Activated T-helper 1 cell treated with anti-CD3 and anti-CD28 coated beads, Interleukin-2, amount 50 U/mL, for 16 hours (primary cell): Measurements from ENCODE around the gene PDCD6IP.
"Not testable (repeated sequence)": the region's sequence is repeated elsewhere in the genome, so short reads cannot be mapped to it uniquely, and the experiment has no call there.

Experiments used
- DNase-seq, 2 donors: peaks; one replicate each; pipeline ENCODE4 v3.0.0-alpha.2; 2020; ENCODE audit warnings: low read depth in 1 of 2, low spot score in 1 of 2

PDCD6IP gene

DNA sequence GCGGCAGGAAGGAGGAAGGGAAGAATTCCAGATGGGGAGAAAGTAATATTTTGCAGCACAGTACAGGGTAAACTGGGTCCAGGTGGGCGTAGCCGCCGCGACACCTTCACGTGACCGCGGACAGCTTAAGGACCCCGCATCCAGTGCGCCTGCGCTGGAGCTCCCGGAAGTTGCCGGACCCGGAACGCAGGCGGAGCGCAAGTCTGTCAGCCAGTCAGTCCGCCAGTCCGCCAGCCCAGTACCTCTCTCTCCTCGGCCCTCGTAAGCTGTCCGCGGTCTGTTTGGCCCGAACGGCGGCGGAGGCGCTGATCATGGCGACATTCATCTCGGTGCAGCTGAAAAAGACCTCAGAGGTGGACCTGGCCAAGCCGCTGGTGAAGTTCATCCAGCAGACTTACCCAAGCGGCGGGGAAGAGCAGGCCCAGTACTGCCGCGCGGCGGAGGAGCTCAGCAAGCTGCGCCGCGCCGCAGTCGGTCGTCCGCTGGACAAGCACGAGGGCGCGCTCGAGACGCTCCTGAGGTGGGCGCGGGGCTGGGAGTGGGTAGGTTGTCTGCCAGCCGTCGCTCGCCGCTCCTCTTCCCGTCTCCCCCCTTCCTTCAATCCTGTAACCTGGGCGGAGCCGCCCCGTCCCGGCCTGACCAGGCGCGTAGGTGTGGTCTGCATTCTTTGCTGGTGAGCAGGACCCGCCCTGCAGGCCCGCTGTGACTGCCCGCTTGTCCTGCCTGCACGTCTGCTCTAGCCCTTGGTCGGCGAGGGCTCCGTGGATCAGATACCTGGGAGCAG, at the start of gene PDCD6IP:
PDCD6IP (plus strand) TSS at position 213 of the 784 bp plus-strand sequence; CDS start at position 312, 99 bp downstream.
- DNase-seq: peak; percentile 72 to 82

GRCh38 chr3:33749546-33750210, 48.8 kb upstream of the PDCD6IP start:
- no peak for DNase-seq

DNA sequence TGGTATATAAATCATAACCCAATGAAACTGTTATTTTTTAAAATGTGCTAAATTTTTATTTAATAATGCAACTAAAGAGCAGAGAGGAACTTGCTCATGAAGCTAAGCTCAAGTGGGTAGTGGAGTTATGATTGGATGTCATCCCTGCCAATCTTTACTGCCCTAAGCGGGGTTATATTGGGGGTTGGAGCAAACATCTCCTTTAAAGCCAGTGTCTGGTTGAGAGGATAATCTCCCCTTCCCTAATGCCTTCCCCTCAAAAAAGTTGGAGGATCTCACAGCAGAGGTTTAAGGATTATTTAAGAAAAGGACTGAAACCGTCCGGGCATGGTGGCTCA, 48.2 kb upstream of the PDCD6IP start:
- DNase-seq: no peak

DNA sequence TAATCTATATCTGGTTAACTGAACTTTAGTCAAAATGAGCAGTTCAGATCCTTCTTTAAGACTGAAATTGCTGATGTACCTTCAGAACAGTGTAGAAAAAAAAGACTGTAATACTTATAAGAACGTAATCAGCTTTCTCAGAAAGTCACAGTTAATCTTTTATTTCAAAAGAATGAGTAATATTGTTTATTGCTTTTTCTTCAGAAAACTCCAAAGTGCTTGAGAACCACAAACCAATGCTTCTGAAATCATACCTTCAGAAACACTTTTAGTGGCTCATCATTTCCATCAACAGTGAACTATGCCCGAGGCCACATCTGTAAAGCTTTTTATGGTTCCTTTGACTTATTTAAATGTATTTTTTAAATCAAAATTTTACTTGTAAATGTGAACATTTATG, 47.1 kb upstream of the PDCD6IP start:
- DNase-seq: no peak

DNA sequence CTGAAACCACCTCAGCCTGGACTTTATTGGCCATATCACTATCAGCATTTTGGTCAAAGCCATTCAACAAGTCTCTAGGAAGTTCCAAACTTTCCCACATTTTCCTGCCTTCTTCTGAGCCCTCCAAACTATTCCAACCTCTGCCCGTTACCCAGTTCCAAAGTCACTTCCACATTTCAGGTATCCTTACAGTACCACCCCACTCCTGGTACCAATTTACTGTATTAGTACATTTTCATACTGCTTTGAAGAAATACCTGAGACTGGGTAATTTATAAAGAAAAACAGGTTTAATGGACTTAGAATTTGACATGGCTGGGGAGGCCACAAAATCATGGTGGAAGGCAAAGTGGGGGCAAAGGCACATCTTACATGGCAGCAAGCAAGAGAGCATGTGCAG, 44.0 kb upstream of the PDCD6IP start:
- DNase-seq: not testable (repeated sequence)

- DNase-seq: no peak
These were observed 40.1 kb upstream of the PDCD6IP start for GRCh38 chr3:33758281-33758680.

GRCh38 chr3:33758864-33759263, 39.6 kb upstream of the PDCD6IP start:
- DNase-seq: no peak

DNA sequence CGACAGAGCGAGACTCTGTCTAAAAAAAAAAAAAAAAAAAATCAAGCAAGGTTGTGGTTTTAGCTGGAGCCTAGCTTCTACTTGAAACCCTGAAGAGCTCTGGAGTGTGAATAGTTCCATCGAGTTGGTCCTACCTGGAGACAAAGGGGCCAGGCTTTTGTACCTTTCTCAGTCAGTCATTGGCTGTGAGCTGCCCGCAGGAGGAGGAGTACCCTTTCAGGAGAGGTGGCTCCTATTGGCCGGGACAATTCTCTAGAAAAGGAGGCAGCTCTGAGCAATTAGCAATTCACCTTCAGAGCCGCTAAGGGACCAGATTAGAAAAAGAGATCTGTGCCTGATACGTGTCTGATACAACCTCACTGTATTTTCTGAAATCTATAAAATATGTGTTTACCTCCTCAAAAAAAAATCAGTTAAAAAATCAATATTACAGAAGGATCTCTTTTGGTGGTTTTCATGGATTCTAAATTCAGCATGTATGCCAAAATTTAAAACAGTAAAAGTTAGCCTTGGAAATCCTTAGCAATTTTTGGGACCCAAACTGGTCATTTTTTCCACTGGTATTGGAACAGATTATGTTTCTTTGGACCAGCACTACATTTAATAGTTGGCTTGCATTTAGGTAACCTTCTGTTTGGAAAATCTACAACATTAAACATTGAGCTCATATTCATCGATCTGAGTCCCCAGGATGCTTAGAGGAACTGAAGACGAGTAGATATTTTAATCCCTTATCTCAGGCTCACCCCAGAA, 29.7 kb upstream of the PDCD6IP start:
- DNase-seq: no peak

- DNase-seq: no peak
These were observed 24.8 kb upstream of the PDCD6IP start for GRCh38 chr3:33773637-33774036.

GRCh38 chr3:33775363-33775762, 23.1 kb upstream of the PDCD6IP start:
- DNase-seq: no peak

- no peak for DNase-seq
These were observed 20.4 kb upstream of the PDCD6IP start for GRCh38 chr3:33777996-33778395.

DNA sequence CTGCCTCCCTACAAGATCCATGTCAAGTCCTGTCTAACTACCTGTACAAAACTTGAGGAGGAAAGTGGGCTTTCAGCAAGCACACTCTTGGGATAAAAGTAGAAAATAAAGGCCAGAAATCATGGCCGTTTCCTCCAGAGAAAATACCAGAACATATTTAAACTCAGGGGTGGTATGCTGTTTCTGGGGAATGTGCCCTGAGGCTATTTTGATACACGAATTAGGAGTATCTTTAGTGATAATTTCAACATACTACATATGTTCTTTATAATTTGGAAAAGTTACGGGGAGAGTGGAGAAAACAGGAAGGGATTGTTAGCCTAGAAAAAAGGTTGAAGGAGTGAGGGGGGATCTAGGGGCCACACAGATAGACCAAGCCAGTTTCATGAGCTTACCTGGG, 18.7 kb upstream of the PDCD6IP start:
- no peak for DNase-seq

DNA sequence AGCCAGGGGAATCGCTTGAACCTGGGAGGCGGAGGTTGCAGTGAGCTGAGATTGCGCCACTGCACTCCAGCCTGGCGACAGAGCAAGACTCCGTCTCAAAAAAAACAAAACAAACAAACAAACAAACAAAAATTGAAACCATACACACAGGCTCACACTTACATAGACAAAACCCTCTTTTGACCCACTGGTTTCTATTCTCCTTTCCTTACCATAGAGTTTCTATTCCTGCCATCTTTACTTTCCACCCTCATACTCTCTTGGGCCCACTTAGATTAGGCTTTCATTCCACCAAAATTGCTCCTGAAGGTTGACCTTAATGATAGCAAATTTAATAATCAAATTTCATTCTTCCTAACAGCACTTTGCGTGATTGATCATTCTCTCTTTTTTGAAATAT, 17.0 kb upstream of the PDCD6IP start:
- not testable (repeated sequence) for DNase-seq

DNA sequence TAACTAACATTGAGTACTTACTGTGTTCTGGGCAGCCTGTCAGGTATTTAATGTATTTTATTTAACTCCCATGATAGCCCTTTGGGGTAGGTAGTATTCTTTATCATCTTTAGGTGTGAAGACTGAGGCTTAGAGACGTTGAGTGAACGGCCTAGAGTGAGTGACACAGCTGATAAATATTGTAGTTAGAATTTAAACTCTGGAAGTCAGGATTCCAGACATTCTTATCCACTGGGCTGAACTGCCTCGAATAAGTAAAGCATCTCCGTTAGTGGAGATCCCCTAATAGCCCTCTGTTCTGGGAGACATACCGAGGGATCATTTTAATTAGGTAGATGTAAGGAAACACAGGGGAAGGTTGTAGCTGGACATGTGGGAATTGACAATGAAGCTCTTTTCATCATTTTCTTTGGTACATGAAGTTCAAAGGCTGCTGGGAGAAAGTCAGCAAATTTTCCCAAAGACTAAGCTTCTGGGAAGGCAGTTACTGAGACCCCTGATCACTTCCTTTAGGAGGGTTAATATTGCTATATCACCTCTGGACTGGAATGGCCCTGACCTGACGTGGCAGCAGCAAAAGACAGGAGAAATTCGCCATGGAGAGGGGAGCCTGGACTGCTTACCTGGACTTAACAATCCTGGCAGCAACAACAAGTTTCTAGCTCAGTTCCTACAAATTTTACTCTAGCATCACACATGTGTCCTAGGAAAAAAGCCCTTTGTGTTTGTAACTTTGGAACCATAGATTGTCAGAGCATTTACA, 11.7 kb upstream of the PDCD6IP start:
- DNase-seq: no peak

DNA sequence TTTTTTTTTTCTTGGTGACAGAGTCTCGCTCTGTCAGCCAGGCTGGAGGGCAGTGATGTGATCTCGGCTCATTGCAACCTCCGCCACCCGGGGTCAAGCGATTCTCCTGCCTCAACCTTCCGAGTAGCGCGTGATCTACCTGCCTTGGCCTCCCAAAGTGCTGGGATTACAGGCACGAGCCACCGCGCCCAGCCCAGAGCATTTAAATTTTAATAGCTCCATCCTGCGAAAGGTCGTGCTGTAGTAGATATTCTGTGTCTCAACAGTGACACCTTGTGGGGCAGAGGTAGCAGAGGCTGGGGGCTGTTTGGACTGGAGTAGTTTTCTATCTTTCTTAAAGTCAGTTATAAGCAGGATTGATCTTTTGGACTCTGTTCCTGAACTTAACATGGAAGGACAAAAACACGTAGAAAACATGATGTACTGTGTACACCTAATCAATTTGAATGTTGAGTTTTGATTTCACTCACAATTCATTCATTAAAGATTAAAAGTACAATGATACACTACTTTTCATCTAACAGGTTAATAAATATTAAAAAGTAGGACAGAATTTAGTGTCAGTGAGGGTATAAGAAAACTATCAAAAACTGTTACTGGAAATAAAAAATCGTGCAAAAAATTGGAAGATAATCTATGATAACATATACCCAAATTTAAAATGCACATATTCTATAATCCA, 11.0 kb upstream of the PDCD6IP start:
- DNase-seq: peak; percentile 7 to 34

GRCh38 chr3:33789183-33789954, 9.1 kb upstream of the PDCD6IP start:
- no peak for DNase-seq

- DNase-seq: no peak
These were observed 8.3 kb upstream of the PDCD6IP start for GRCh38 chr3:33790091-33790490.

GRCh38 chr3:33791477-33792166, 6.8 kb upstream of the PDCD6IP start:
- DNase-seq: no peak

- no peak for DNase-seq
These were observed 6.1 kb upstream of the PDCD6IP start for GRCh38 chr3:33792167-33792892.
